ENCODE data around the gene ADH1C. TPM values are rescaled to one million over a fixed set of nuclear protein-coding genes. Genes with fewer than 3 reads are reported as not detected.

ADH1C gene
- total RNA-seq, 1 donor from 2014 or later: not detected

GRCh38 chr4:99341426-99341825 lies 11.1 kb downstream of the ADH1C start:
- Mint-ChIP-seq H3K9me3 (ENCODE audit: unreplicated experiment) (no peaks in the 10 kb centered on the region), H3K4me3 (ENCODE audit: unreplicated experiment) (no peak overlapping the region), H3K27me3 (ENCODE audit: unreplicated experiment) (no peaks in the 10 kb centered on the region)

GRCh38 chr4:99339172-99339571 lies 13.4 kb downstream of the ADH1C start:
- H3K4me3 Mint-ChIP-seq (ENCODE audit: unreplicated experiment): no peak overlapping the region
- H3K27ac Mint-ChIP-seq (ENCODE audit: unreplicated experiment): no peak overlapping the region
- no peak for TF ChIP-seq CTCF (IDR thresholded peaks at IDR 0.05; ENCODE audit: partially characterized antibody, unreplicated experiment)
- H3K27me3 Mint-ChIP-seq (ENCODE audit: unreplicated experiment): no peaks in the 10 kb centered on the region
- H3K4me1 Mint-ChIP-seq (ENCODE audit: low read depth, unreplicated experiment): no peaks in the 10 kb centered on the region
- DNase-seq: no peak
- no peaks in the 10 kb centered on the region for H3K9me3 Mint-ChIP-seq (ENCODE audit: unreplicated experiment)
- no peaks in the 10 kb centered on the region for H3K36me3 Mint-ChIP-seq (ENCODE audit: unreplicated experiment)

More at GRCh38 chr4:99341426-99341825, 11.1 kb downstream of the ADH1C start:
- no peak for TF ChIP-seq CTCF (IDR thresholded peaks at IDR 0.05; ENCODE audit: partially characterized antibody, unreplicated experiment)
- no peak for DNase-seq
- no peak overlapping the region for H3K27ac Mint-ChIP-seq (ENCODE audit: unreplicated experiment)
- no peaks in the 10 kb centered on the region for H3K36me3 Mint-ChIP-seq (ENCODE audit: unreplicated experiment)
- no peaks in the 10 kb centered on the region for H3K4me1 Mint-ChIP-seq (ENCODE audit: low read depth, unreplicated experiment)

GRCh38 chr4:99336553-99336952 lies 16.0 kb downstream of the ADH1C start:
- no peak for TF ChIP-seq CTCF (IDR thresholded peaks at IDR 0.05; ENCODE audit: partially characterized antibody, unreplicated experiment)
- Mint-ChIP-seq H3K27ac (ENCODE audit: unreplicated experiment) (no peak overlapping the region), H3K27me3 (ENCODE audit: unreplicated experiment) (no peaks in the 10 kb centered on the region), H3K4me1 (ENCODE audit: low read depth, unreplicated experiment) (no peaks in the 10 kb centered on the region), H3K4me3 (ENCODE audit: unreplicated experiment) (no peak overlapping the region), H3K9me3 (ENCODE audit: unreplicated experiment) (no peaks in the 10 kb centered on the region), H3K36me3 (ENCODE audit: unreplicated experiment) (no peaks in the 10 kb centered on the region)
- no peak for DNase-seq

- no peak for DNase-seq
- no peaks in the 10 kb centered on the region for H3K9me3 Mint-ChIP-seq (ENCODE audit: unreplicated experiment)
- no peaks in the 10 kb centered on the region for H3K36me3 Mint-ChIP-seq (ENCODE audit: unreplicated experiment)
- no peak overlapping the region for H3K27ac Mint-ChIP-seq (ENCODE audit: unreplicated experiment)
- no peak for TF ChIP-seq CTCF (IDR thresholded peaks at IDR 0.05; ENCODE audit: partially characterized antibody, unreplicated experiment)
- no peaks in the 10 kb centered on the region for H3K4me1 Mint-ChIP-seq (ENCODE audit: low read depth, unreplicated experiment)
- no peak overlapping the region for H3K4me3 Mint-ChIP-seq (ENCODE audit: unreplicated experiment)
- H3K27me3 Mint-ChIP-seq (ENCODE audit: unreplicated experiment): no peaks in the 10 kb centered on the region
These were observed 17.7 kb downstream of the ADH1C start for GRCh38 chr4:99334880-99335279.

GRCh38 chr4:99330648-99331047 lies 21.9 kb downstream of the ADH1C start:
- Mint-ChIP-seq H3K36me3 (ENCODE audit: unreplicated experiment) (no peaks in the 10 kb centered on the region), H3K4me1 (ENCODE audit: low read depth, unreplicated experiment) (no peaks in the 10 kb centered on the region), H3K4me3 (ENCODE audit: unreplicated experiment) (no peak overlapping the region), H3K27ac (ENCODE audit: unreplicated experiment) (no peak overlapping the region), H3K9me3 (ENCODE audit: unreplicated experiment) (no peaks in the 10 kb centered on the region), H3K27me3 (ENCODE audit: unreplicated experiment) (peaks cover 2% of the 10 kb centered on the region)
- DNase-seq: no peak
- no peak for TF ChIP-seq CTCF (IDR thresholded peaks at IDR 0.05; ENCODE audit: partially characterized antibody, unreplicated experiment)

Data from glutamatergic neuron (in vitro differentiated cells).